NOMO-1 treated with dmso at 0.1 percent for 144 hours (cell line): Measurements from ENCODE around the gene OBSCN.

Source experiments
- DNase-seq: peaks from one replicate; lab custom pipeline; 2025; ENCODE audit not compliant: unreplicated experiment; lab: John Stamatoyannopoulos, UW

Gene OBSCN

DNA sequence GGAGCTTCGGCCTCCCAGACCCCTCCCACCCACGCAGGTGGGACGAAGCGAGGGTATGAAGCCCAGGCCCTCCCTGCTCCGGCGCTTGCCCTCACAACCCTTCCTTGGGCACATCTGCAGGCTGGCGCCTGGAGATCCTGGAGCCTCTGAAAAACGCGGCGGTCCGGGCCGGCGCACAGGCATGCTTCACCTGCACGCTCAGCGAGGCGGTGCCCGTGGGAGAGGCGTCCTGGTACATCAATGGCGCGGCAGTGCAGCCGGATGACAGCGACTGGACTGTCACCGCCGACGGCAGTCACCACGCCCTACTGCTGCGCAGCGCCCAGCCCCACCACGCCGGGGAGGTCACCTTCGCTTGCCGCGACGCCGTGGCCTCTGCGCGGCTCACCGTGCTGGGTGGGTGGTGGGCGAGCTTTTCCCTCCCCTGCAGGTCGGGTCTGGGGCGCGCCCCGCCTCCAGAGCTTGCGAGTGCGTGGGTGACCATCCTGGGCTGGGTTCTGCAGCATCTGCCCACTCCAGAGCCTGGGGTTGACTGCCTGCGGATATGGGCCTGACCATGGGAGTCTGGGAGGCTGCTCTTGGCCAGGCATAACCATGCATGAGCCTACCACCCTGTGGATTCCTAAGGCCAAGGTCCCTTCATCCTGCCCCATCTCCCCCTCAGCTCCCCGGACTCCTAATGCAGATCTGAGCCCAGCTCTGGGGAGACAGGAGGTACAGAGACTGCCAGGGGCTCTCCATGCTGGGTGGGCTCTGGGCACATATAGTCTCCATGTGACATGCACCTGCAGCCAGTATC is 108.9 kb downstream of the OBSCN start:
- no peak for DNase-seq

DNA sequence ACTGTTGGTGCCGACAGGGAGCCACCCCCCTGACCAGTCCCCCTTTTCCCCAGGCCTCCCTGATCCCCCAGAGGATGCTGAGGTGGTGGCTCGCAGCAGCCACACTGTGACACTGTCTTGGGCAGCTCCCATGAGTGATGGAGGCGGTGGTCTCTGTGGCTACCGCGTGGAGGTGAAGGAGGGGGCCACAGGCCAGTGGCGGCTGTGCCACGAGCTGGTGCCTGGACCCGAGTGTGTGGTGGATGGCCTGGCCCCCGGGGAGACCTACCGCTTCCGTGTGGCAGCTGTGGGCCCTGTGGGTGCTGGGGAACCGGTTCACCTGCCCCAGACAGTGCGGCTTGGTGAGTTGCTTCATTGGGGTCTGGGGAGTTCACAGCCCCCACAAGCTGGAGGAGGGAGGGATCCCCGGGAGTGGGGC is 109.6 kb downstream of the OBSCN start:
- DNase-seq = no peak

DNA sequence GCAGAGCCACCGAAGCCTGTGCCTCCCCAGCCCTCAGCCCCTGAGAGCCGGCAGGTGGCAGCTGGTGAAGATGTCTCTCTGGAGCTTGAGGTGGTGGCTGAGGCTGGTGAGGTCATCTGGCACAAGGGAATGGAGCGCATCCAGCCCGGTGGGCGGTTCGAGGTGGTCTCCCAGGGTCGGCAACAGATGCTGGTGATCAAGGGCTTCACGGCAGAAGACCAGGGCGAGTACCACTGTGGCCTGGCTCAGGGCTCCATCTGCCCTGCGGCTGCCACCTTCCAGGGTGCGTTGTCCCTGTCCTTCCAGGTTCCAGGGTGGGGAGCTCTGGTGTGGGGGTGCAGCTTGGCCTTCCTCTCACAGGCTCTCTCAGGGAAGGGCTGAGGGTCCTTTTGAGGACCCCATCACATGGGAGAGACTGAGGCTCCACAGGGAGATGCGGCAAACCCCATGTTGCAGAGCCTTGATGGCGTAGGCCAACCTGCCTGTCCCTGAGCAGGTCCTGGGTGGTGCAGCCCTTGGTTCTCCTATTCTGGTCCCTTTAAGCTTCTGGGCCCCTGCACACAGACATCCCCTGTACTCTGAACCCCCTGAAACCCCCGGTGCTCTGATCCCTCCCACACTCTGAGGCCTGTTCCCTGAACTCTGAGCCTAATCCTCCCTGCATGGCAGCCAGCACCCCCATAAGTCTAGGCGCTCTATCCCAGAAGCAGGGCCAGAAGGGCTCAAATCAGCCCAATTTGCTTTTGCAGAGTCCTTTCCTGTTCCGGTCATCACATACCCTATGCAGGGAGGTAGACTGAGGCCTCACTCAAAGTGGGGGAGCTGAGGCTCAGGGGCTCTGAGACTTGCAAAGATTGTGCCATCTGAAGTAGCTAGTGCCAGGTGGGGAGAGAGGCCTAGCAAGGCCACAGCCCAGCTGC is 110.3 kb downstream of the OBSCN start:
- DNase-seq = no peak

DNA sequence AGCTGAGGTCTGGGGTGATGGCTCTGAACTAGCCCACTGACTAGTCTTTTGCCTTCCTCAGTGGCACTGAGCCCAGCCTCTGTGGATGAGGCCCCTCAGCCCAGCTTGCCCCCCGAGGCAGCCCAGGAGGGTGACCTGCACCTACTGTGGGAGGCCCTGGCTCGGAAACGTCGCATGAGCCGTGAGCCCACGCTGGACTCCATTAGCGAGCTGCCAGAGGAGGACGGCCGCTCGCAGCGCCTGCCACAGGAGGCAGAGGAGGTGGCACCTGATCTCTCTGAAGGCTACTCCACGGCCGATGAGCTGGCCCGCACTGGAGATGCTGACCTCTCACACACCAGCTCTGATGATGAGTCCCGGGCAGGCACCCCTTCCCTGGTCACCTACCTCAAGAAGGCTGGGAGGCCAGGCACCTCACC is 111.0 kb downstream of the OBSCN start:
- no peak for DNase-seq

DNA sequence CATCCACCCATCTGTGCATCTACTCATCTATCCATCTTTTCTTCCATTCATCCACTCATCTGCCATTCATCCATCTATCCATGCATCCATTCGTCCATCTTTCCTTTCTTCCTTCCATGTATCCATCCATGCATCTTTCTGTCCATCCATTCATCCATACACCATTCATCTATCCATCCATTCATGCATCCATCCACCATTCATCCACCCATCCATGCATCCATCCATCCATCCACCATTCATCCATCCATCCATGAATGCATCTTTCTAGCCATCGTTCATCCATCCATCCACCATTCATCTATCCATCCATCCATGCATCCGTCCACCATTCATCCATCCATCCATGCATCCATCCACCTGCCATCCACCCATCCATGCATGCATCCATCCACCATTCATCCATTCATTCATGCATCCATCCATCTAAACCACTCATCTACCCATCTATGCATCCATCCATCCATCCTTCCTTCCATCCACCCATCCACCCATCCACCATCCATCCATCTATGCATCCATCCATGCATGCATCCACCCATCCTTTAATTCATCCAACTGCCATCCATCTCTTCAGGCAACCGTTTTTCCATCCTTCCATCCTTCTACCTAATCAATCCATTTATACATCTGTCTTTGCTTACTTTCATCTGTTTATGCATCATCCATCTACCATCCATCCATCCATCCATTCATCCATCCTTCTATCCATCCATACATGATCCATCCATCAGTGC is 111.7 kb downstream of the OBSCN start:
- DNase-seq = no peak

DNA sequence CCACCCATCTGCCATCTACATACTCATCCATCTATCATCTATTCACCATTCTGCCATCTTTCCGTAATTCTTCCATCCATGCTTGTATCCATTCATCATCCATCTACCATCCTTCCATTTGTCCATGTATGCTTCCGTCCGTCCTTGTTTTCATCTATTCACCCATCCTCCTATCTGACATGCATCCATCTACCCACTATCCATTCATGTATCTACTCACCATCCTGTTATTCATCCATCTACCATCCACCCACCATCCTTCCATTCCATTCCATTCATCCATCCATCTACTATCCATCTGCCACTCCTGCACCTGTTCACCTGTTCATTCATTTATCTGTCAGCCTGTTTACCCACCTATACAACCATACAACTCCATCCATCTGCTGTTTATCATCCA is 112.5 kb downstream of the OBSCN start:
- no peak for DNase-seq

DNA sequence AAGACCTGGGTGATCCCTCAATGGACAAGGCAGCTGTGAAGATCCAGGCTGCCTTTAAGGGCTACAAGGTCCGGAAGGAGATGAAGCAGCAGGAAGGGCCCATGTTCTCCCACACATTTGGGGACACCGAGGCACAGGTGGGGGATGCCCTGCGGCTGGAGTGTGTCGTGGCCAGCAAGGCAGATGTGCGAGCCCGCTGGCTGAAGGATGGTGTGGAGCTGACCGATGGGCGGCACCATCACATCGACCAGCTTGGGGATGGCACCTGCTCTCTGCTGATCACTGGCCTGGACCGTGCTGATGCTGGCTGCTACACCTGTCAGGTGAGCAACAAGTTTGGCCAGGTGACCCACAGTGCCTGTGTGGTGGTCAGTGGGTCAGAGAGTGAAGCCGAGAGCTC is 113.6 kb downstream of the OBSCN start:
- DNase-seq = no peak

DNA sequence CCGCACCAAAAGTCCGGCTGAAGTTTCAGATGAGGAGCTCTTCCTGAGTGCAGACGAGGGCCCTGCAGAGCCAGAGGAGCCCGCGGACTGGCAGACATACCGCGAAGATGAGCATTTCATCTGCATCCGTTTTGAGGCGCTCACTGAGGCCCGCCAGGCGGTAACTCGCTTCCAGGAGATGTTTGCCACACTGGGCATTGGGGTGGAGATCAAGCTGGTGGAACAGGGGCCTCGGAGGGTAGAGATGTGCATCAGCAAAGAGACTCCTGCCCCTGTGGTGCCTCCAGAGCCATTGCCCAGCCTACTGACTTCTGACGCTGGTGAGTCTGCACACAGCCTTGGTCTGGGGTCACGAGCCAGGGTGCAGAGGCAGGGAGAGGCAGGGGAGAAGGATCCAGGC is 114.1 kb downstream of the OBSCN start:
- DNase-seq = no peak

DNA sequence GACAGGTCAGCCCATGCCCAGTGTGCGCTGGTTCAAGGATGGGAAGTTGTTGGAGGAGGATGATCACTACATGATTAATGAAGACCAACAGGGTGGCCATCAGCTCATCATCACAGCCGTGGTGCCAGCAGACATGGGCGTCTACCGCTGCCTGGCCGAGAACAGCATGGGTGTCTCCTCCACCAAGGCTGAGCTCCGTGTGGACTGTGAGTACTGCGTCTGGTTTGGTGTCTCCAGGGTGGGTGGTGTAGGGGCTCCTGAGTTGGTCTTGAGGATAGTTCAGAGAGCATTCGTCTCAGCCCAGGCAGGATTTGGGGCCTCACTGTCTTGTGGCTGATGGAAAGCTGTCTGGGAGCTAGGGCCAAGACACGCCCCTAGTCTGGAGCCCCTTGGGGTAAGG is 115.6 kb downstream of the OBSCN start:
- DNase-seq = no peak

DNA sequence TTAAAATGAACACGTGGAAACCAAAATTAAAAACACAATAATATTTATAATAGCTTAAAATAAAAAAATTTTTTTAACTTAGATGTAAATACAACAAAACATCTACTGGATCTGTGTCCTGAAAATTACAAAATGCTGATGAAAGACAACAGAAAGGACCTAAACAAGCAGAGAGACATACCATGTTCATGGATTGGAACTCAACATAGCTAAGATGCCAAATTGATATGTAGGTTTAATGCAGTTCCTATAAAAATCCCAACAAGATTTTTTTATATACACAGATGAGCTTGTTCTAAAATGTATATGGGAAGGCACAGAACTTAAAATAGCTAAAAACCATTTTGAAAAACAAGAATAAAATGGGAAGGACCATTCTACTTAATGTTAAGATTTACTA is 117.4 kb downstream of the OBSCN start:
- DNase-seq = no peak

DNA sequence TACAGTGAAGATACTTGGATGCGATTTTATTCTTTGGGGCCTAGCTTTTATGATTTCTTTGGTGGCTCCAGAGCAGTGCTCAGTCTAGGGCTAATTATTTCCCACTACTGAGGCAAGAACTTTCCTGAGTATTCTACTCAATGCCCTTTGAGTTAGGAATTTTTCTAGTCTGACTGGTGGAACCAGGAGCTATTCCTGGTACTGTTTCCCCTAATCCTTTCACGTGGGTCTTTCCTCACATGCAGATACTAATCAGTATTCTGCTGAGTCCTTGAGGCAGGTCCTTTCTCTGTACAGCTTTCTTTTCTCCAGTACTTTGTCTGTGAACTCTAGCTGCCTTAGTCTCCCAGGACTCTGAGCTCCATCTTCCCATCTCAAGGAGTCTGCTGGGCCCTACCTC is 122.0 kb downstream of the OBSCN start:
- no peak for DNase-seq

DNA sequence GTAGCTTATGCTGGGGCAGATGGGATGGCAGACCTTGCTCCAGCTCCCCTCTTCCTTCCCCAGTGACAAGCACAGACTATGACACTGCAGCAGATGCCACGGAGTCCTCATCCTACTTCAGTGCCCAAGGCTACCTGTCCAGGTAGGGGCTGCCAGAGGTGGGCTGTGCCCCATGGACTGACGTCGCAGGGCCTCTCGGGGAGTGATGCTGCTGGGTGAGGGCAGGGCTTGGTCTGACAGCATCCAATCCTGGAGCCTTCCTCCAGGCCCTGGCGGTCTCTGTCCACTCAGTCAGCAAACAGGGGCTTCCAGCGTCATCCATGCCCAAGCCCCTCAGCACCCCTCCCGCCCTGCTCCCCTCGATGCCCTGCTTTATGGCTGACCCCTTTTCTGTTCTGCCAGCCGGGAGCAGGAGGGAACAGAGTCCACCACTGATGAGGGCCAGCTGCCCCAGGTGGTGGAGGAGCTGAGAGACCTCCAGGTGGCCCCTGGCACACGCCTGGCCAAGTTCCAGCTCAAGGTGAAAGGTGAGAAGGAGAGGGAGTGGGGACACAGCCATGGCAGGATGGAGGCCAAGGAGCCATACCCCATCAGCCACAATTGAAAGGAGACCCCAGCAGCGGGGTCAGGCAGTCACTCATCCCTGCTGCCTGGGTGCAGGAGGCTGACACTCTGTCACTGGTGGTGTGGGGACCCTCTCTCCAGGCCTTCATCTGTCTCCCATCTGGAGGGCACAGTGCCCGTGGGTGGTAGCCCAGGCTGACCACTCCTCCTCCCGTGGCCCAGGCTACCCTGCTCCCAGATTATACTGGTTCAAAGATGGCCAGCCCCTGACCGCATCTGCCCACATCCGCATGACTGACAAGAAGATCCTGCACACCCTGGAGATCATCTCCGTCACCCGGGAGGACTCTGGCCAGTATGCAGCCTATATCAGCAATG is 125.2 kb downstream of the OBSCN start:
- DNase-seq = no peak

DNA sequence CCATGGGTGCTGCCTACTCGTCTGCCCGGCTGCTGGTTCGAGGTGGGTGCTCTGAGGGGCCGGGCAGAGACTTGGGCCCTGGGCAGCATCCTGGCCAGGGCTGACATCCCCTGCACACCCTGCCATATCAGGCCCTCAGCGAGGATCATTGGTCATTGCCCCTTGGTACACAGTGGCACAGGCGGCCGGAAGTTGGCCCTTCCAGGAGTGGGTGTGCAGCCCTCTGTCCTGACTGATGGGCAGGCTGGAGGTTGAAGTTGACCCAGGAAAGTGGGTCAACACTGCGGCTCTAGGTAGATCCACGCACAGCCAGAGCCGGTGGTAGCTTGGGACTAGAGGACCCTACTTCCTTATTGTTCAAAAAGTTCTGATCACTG is 125.9 kb downstream of the OBSCN start:
- DNase-seq = no peak

DNA sequence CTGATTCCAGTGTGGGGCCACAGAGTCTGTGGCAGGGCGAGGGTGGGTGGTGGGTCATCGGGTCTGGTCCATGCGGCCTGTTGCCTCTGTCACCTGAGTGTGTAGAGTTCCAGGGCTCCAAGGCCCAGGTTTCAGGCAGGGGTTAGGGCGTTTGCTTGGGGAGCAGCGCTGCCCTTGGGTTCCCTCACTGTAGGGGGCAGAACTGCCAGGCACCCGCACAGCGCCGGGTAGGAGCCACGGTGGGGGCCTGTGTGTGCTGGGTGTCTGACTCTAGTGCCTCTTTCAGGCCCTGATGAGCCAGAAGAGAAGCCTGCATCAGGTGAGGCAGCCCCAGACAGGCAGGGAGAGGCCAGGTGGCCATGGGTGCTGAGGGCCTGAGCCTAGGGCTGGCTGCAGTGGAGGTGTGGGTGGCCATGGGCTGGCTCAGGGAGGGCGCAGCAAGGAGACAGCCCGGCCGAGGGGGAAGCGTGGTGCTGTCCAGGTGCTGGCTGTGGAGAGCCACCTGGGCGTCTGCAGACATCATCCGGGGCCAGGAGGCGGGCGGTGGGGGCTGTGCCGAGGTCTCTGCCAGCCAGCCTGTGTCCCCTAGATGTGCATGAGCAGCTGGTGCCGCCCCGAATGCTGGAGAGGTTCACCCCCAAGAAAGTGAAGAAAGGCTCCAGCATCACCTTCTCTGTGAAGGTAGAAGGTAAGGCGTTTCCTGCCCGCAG is 126.5 kb downstream of the OBSCN start:
- DNase-seq = no peak

DNA sequence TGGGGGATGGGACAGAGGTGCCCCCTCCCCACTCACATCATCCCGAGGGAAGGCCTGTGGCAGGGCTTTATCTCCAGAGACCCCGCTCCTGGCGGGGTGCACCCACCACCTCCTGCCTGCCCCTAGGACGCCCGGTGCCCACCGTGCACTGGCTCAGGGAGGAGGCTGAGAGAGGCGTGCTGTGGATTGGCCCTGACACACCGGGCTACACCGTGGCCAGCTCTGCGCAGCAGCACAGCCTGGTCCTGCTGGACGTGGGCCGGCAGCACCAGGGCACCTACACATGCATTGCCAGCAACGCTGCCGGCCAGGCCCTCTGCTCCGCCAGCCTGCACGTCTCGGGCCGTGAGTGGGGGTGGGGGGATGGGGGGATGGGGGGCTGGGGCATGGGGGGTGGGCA is 127.1 kb downstream of the OBSCN start:
- DNase-seq = no peak

DNA sequence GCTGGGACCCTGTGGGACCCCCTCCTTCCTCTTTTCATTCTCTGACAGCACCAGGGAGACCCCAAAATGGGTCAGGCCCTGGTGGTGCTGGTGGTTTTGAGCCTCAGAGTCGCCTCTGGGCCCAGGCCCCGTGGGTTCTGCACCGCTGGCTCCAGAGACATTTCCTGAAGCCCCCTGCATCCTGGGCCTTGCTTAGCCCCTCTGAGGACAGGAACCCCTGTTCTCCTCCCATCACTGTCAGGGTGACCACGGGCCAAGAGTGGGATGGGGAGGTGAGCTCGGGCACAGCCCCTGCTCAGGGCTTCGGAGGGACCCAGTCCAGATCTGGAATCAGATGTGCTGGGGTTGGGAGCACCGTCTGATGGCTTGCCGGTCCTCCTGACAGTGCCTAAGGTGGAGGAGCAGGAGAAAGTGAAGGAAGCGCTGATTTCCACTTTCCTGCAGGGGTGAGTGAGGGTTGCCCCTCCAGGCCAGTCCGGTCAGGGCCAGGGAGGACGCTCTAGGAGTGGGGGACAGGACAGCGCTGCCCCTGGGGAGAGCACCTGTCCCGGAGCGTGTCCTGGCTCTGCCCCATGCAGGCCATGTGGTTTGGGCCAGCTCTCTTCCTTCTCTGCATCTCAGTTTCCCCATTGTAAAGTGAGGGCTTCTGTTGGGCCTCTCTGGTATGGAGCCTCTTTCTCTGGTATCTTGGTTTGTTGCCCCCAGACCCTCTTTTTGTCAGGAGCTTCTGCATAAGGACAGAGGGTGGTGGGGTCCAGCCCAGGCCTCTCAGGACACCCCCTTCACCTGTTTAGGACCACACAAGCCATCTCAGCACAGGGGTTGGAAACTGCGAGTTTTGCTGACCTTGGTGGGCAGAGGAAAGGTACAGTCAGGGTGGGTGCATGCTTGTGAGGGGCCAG is 127.8 kb downstream of the OBSCN start:
- no peak for DNase-seq

DNA sequence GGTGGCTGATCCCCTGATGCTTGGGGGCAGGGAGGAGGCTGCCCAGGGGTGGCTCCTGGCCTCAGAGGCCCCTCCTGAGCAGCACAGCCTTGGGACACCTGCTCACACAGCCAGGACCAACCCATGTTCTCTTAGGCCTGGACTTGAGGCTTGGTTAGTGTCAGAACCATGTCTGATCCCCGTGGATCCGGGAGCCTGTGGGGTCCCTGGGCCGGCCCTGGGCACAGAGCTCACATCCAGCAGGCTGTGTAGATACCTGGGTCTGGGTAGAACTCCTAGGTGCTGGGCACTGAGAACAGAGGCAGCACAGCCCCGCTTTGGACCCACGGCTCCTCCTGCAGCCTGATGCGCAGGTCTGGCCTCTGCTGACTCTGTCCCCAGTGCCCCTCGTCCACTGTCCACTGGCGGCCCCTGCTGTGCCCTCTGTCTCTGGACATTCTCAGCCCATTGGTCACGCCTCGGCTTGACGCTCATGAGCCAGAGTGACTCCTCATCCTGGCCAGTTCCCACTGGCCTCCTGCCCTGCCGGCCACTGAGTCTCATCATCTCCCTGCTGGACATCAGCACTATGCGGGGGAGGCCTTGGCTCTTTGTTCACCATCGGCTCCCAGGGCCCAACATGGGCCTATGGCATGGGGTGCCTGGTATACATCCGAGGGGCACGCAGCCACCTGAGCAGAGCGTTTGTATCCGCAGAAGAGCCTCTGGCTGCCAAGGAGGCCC is 128.6 kb downstream of the OBSCN start:
- DNase-seq = no peak

DNA sequence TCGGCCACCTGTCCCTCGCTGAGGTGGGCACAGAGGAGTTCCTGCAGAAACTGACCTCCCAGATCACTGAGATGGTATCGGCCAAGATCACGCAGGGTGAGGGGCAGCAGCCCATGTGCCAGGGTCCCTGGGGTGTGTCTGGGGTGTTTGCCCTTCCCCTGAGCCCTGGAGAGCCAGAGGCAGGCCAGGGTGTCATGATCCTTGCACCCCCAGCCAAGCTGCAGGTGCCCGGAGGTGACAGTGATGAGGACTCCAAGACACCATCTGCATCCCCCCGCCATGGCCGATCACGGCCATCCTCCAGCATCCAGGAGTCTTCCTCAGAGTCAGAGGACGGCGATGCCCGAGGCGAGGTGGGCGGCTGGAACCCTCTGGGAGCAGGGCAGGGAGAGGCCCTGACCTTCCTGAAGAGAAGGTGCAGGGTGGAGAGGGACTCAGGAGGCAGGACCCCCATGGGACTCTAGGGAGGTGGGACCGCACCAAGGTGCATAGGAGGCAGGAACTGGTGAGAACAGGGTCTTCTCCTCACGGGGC is 129.3 kb downstream of the OBSCN start:
- DNase-seq = no peak
